ENCODE results near the gene GOLGA8O.
"Not testable (repeated sequence)": the region's sequence is repeated elsewhere in the genome, so short reads cannot be mapped to it uniquely, and the experiment has no call there.

DNA sequence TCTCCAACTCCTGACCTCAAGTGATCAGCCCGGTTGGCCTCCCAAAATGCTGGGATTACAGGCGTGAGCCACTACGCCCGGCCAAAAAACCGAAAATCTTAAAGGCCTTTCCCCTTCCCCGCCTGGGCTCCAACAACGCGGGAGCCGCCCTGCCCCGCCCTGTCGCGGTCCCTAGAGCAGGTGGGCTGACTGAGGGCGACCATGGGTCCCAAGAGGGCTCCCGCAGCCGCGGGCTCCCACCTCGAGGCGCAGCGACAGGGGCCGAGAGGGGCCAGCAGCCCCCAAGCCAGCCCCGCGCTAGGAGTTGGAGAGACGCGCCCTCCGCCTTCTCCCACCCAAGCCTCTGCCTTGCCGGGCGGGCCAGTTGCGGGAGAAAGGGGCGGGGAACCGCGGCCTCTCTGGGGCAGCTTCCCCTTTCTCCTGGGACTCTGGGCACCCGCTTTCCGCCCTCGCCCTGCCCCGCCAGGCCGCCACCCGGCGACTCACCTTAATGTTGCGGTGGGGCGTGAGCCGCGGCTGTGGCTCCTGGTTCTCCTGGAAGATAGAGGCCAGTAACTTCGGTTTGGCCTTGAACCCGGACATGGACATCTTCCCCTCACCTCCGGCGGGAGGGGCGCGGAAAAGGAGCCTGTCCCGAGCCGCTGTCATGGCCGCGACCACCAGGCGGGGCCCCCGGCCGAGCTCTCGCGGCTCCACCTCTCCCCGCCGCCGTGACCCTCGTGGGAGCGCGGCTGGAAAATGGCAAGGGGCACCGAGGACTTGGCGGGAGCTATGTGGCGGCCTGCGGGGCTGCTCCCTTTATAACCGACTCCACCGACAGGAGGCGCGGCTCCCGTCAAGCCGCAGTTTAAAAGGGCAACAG lies 21.1 kb downstream of the GOLGA8O start:
- TF ChIP-seq, protein P1, sequence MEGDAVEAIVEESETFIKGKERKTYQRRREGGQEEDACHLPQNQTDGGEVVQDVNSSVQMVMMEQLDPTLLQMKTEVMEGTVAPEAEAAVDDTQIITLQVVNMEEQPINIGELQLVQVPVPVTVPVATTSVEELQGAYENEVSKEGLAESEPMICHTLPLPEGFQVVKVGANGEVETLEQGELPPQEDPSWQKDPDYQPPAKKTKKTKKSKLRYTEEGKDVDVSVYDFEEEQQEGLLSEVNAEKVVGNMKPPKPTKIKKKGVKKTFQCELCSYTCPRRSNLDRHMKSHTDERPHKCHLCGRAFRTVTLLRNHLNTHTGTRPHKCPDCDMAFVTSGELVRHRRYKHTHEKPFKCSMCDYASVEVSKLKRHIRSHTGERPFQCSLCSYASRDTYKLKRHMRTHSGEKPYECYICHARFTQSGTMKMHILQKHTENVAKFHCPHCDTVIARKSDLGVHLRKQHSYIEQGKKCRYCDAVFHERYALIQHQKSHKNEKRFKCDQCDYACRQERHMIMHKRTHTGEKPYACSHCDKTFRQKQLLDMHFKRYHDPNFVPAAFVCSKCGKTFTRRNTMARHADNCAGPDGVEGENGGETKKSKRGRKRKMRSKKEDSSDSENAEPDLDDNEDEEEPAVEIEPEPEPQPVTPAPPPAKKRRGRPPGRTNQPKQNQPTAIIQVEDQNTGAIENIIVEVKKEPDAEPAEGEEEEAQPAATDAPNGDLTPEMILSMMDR (IDR thresholded peaks at IDR 0.05): not testable (repeated sequence)
- not testable (repeated sequence) for TF ChIP-seq POLR2A (IDR thresholded peaks at IDR 0.05); EP300 (IDR thresholded peaks at IDR 0.05; ENCODE audit: low read depth); POLR2AphosphoS5 (IDR thresholded peaks at IDR 0.05)

Data from transverse colon (tissue), 4 donors.